ENCODE data around the gene GPR180.

DNA sequence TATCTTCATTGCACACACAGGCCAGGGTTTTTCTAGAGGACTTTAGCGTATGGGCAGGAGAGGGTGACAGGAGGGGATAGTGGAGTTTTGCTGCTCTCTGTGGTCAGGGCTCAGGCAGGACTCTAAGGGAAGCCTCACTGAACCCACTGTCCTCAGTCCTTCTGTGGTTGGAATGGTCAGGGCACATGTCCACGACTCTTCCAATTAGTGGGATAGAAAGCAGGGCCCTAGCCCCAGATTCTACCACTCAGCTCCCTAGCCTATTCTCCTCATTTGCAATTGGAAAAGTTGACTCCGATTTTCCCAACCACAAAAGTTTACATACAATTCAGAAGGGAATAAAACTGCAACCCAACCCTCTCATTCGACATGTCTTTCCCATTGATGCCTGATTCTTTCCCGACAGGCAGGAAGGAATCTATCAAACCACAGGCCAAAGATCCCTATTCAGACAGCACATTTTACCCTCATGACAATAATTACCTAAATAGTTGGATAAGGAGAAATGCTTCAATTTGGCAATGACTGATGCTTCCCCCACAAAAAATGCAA, 43.9 kb upstream of the GPR180 start:
- TF ChIP-seq CTCF (IDR thresholded peaks at IDR 0.05): no peak
- no peak for TF ChIP-seq POLR2A (IDR thresholded peaks at IDR 0.05)
